DLD1 (cell line): Measurements from ENCODE around the gene DGLUCY.
"Not testable (repeated sequence)": the region's sequence is repeated elsewhere in the genome, so short reads cannot be mapped to it uniquely, and the experiment has no call there.

Experiments used
- in situ Hi-C: cut with HindIII; loops from 2 replicates; pipeline ENCODE4 v1.10.0; 2017; ENCODE audit warnings: low sequenced_read_pairs

Gene DGLUCY

GRCh38 chr14:91138511-91139359, 24.9 kb downstream of the DGLUCY start:
- in situ Hi-C loops = no loop called here

GRCh38 chr14:91139776-91140175, 25.9 kb downstream of the DGLUCY start:
- in situ Hi-C loops = no loop called here

GRCh38 chr14:91140672-91141071, 26.8 kb downstream of the DGLUCY start:
- in situ Hi-C loops = no loop called here

GRCh38 chr14:91142214-91142668, 28.4 kb downstream of the DGLUCY start:
- in situ Hi-C loops = no loop called here

- in situ Hi-C loops = no loop called here
Measured at GRCh38 chr14:91143862-91144261, 30.0 kb downstream of the DGLUCY start.

GRCh38 chr14:91144425-91145145, 30.7 kb downstream of the DGLUCY start:
- in situ Hi-C loops = no loop called here

- in situ Hi-C loops = no loop called here
Measured at GRCh38 chr14:91145391-91146160, 31.7 kb downstream of the DGLUCY start.

- in situ Hi-C loops = no loop called here
Measured at GRCh38 chr14:91146661-91147060, 32.8 kb downstream of the DGLUCY start.

GRCh38 chr14:91149462-91149861, 35.6 kb downstream of the DGLUCY start:
- in situ Hi-C loops = no loop called here

- in situ Hi-C loops = no loop called here
Measured at GRCh38 chr14:91152499-91152898, 38.6 kb downstream of the DGLUCY start.

GRCh38 chr14:91153360-91153759, 39.5 kb downstream of the DGLUCY start:
- in situ Hi-C loops = no loop called here

- in situ Hi-C loops = no loop called here
Measured at GRCh38 chr14:91154851-91155625, 41.2 kb downstream of the DGLUCY start.

GRCh38 chr14:91155626-91156089, 41.8 kb downstream of the DGLUCY start:
- in situ Hi-C loops = no loop called here

- in situ Hi-C loops = not testable (repeated sequence)
Measured at GRCh38 chr14:91156142-91156666, 42.3 kb downstream of the DGLUCY start.

GRCh38 chr14:91156877-91157276, 43.0 kb downstream of the DGLUCY start:
- in situ Hi-C loops = not testable (repeated sequence)

GRCh38 chr14:91158091-91158790, 44.4 kb downstream of the DGLUCY start:
- in situ Hi-C loops = no loop called here

- in situ Hi-C loops = no loop called here
Measured at GRCh38 chr14:91159182-91159581, 45.3 kb downstream of the DGLUCY start.

GRCh38 chr14:91159906-91160305, 46.0 kb downstream of the DGLUCY start:
- in situ Hi-C loops = no loop called here

GRCh38 chr14:91163316-91163715, 49.4 kb downstream of the DGLUCY start:
- in situ Hi-C loops = no loop called here

- in situ Hi-C loops = no loop called here
Measured at GRCh38 chr14:91164676-91165075, 50.8 kb downstream of the DGLUCY start.
